Thyroid gland (tissue), 4 donors: ENCODE measurements around the gene TMEM273.

Source experiments
- CTCF ChIP-seq, 6 experiments: fragments of 200-600 bp in 3 of 6; fragments of 450-650 bp in 3 of 6; sonication (generic) in 3 of 6; IDR thresholded peaks; one replicate each; pipeline ENCODE4 v1.5.1; 2016 to 2019; ENCODE audit warnings: antibody characterized with exemption in 6 of 6, mild to moderate bottlenecking in 2 of 6, inconsistent platforms in 1 of 6, moderate library complexity in 1 of 6
- POLR2A ChIP-seq, 2 donors: fragments of 450-650 bp; IDR thresholded peaks; one replicate each; pipeline ENCODE4 v1.6.1; 2017; ENCODE audit warnings: antibody characterized with exemption in 2 of 2, mild to moderate bottlenecking in 2 of 2, moderate library complexity in 1 of 2

GRCh38 chr10:49182776-49183175 lies 5.4 kb downstream of the TMEM273 start:
- TF ChIP-seq CTCF (IDR thresholded peaks at IDR 0.05): no peak
- TF ChIP-seq POLR2A (IDR thresholded peaks at IDR 0.05): no peak
